Heart right ventricle (tissue), 16 donors: ENCODE results near the gene PLA2G2E. TPM values are rescaled to one million over a fixed set of nuclear protein-coding genes. Genes with fewer than 3 reads are reported as not detected.
"Not testable (repeated sequence)": the region's sequence is repeated elsewhere in the genome, so short reads cannot be mapped to it uniquely, and the experiment has no call there.

ENCODE experiments used
- ATAC-seq, 8 donors: fragments of 200-7000 bp; cut with Tn5 transposase; one replicate each; pipeline ENCODE4 v1.9.1; 2020; ENCODE audit warnings: mild to moderate bottlenecking in 8 of 8, moderate library complexity in 8 of 8, moderate number of reproducible peaks in 1 of 8
- DNase-seq, 2 donors: peaks; one replicate each; pipeline ENCODE4 v3.0.0-alpha.2; 2020
- H3K27ac ChIP-seq, 10 donors: fragments of 200-600 bp; sonication (generic) in 2 of 10; one replicate each; pipeline versions ENCODE4 v1.5.0 to v1.8.0; 2020 to 2022; ENCODE audit warnings: mild to moderate bottlenecking in 3 of 10
- H3K27me3 ChIP-seq, 7 donors: fragments of 200-600 bp; one replicate each; pipeline ENCODE4 v1.8.0; 2021 to 2022; ENCODE audit warnings: mild to moderate bottlenecking in 2 of 7
- H3K36me3 ChIP-seq, 9 donors: fragments of 200-600 bp; sonication (generic) in 1 of 9; one replicate each; pipeline versions ENCODE4 v1.5.0 to v1.8.0; 2020 to 2022; ENCODE audit warnings: mild to moderate bottlenecking in 2 of 9
- H3K4me1 ChIP-seq, 9 donors: fragments of 200-600 bp; sonication (generic) in 1 of 9; one replicate each; pipeline versions ENCODE4 v1.5.0 to v1.8.0; 2020 to 2022; ENCODE audit warnings: mild to moderate bottlenecking in 4 of 9
- H3K4me3 ChIP-seq, 10 donors: fragments of 200-600 bp; sonication (generic) in 2 of 10; one replicate each; pipeline versions ENCODE4 v1.5.0 to v1.8.0; 2020 to 2022; ENCODE audit warnings: mild to moderate bottlenecking in 7 of 10, moderate library complexity in 2 of 10
- H3K9me3 ChIP-seq, 11 donors: fragments of 200-600 bp in 10 of 11; sonication (generic) in 2 of 11; one replicate each; pipeline versions ENCODE4 v1.5.0 to v1.8.0; 2013 to 2022; ENCODE audit warnings: mild to moderate bottlenecking in 2 of 11, control low read depth in 1 of 11, moderate library complexity in 1 of 11
- WGBS, 2 donors: extraction: QIAGEN DNeasy Blood & Tissue Kit; methylation state at CpG; one replicate each; pipeline ENCODE4 v1.1.7; 2013; ENCODE audit warnings: inconsistent platforms in 1 of 2; 5-methylcytosine and 5-hydroxymethylcytosine counted together
- intact Hi-C, 10 donors: fragments of 100-400 bp; cut with DNase I; formaldehyde crosslinking; loops; one replicate each; pipeline versions ENCODE4 v1.11.1 to v1.14.2; 2022
- polyA plus RNA-seq, 2 donors: library from polyadenylated mRNA; stranded (reverse); fragments of 200-250 nt; gene quantifications; one replicate each; pipeline ENCODE4 v1.2.3, GENCODE V29; 2013
- total RNA-seq, 10 donors: library from RNA; stranded (reverse); fragmentation: NEBNext Ultra II Directional in 3 of 10; extraction: Animal tissue kit (Norgen Biotek cat#: 25700) in 3 of 10; gene quantifications; one replicate each; pipeline versions ENCODE4 v1.2.1 to v1.2.4, GENCODE V29; 2021 to 2023
- TF ChIP-seq, protein P1 (sequence below), 9 donors: fragments of 200-600 bp; sonication (generic) in 2 of 9; IDR thresholded peaks; one replicate each; pipeline versions ENCODE4 v1.5.0 to v1.8.0; 2021 to 2022; ENCODE audit warnings: antibody characterized with exemption in 9 of 9, mild to moderate bottlenecking in 5 of 9, moderate library complexity in 1 of 9
- donor health status: Arrhythmogenic right ventricular cardiomyopathy.
- donor health status: ischemic (EF 13 %, LVEDD 7.1; RV severe dilation, severe dysfunction).
- donor health status: healthy with polysubstance abuse.
- donor health status: DM: no; HTN: yes; CAD: no.
- donor health status: DM: no; HTN: no; CAD: no.
- donor health status: ischemic (EF 25% LVEDD 6.9; RV normal size, moderate dysfunction).
- donor health status: ischemic (EF 25% LVEDD 5.7; RV mildly dilated, moderate dysfunction).
- donor health status: healthy.
- donor health status: DM: yes; HTN: yes; CAD: no.
- donor health status: Ischemic cardiomyopathy.
- donor health status: ischemic (EF 35%, LVEDD 5.7; RV mildly dilated, moderate dysfunction).
- donor health status: nonischemic (EF 11% LVEDD 7.7; RV severe dilation, severe dysfunction).
- donor health status: DM: yes; HTN: yes; CAD: no.
- donor health status: PGD.
- donor health status: ischemic (EF 29% LVEDD 5.4; RV normal size, mild dysfunction).
- donor health status: nonischemic (EF 23%, LVEDD 6.1; RV moderate dilation, normal function).

The PLA2G2E gene
- total and polyA plus RNA-seq, 12 donors: not detected

GRCh38 chr1:19884312-19884711 is 39.1 kb downstream of the PLA2G2E start:
- no peak for ATAC-seq
- Histone ChIP-seq H3K9me3 (no peaks in the 10 kb centered on the region), H3K4me3 (no peak overlapping the region), H3K4me1 (peaks cover 2 to 34% (median 22%) of the 10 kb centered on the region in 9 donors), H3K27me3 (peaks cover 0 to 5% (median 0%) of the 10 kb centered on the region in 7 donors), H3K27ac (no peak overlapping the region), H3K36me3 (peaks cover 0 to 3% (median 0%) of the 10 kb centered on the region in 9 donors)
- intact Hi-C loops: no loop called here
- TF ChIP-seq, protein P1, sequence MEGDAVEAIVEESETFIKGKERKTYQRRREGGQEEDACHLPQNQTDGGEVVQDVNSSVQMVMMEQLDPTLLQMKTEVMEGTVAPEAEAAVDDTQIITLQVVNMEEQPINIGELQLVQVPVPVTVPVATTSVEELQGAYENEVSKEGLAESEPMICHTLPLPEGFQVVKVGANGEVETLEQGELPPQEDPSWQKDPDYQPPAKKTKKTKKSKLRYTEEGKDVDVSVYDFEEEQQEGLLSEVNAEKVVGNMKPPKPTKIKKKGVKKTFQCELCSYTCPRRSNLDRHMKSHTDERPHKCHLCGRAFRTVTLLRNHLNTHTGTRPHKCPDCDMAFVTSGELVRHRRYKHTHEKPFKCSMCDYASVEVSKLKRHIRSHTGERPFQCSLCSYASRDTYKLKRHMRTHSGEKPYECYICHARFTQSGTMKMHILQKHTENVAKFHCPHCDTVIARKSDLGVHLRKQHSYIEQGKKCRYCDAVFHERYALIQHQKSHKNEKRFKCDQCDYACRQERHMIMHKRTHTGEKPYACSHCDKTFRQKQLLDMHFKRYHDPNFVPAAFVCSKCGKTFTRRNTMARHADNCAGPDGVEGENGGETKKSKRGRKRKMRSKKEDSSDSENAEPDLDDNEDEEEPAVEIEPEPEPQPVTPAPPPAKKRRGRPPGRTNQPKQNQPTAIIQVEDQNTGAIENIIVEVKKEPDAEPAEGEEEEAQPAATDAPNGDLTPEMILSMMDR (IDR thresholded peaks at IDR 0.05): no peak
- 91 to 94% methylated on average over 2 of the region's 2 CpGs for WGBS, 2 donors
- DNase-seq: no peak

- intact Hi-C loops: no loop called here
- TF ChIP-seq, protein P1 (IDR thresholded peaks at IDR 0.05): peak; percentile 82 to 96 (median 90)
- peak within 1 kb of the TSS; percentile 75 to 96 (median 88) for H3K4me3 ChIP-seq
- H3K4me1 ChIP-seq: peaks cover 2 to 34% (median 22%) of the 10 kb centered on the region in 9 donors
- peak within 1 kb of the TSS; percentile 69 to 96 (median 91) for H3K27ac ChIP-seq
- H3K27me3 ChIP-seq: peaks cover 0 to 13% (median 5%) of the 10 kb centered on the region in 7 donors
- DNase-seq: peak; percentile 92 to 97
- no peaks in the 10 kb centered on the region for H3K9me3 ChIP-seq
- H3K36me3 ChIP-seq: peaks cover 0 to 2% (median 0%) of the 10 kb centered on the region in 9 donors
- ATAC-seq: peak; percentile 98 to 100 (median 99)
- WGBS, 2 donors: 1% methylated on average over 82 to 97 of the region's 97 CpGs
Measured at GRCh38 chr1:19882111-19883071, 41.0 kb downstream of the PLA2G2E start, which contains the start of gene OTUD3. Gene OTUD3 (plus strand): TSS chr1:19882395. CDS start chr1:19882514, 119 bp downstream.

DNA sequence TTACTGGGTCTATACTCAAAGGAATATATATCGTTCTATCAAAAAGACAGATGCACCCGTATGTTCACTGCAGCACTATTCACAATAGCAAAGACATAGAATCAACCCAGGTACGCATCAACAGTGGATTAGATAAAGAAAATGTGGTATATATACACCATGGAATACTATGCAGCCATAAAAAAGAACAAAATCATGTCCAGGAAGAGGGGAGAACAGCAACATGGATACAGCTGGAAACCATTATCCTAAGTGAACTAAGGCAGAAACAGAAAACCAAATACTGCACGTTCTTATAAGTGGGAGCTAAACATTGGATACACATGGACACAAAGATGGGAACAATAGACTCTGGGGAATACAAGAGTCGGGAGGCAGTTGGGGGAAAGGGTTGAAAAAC is 42.6 kb downstream of the PLA2G2E start:
- intact Hi-C loops, H3K9me3 ChIP-seq, DNase-seq, H3K36me3 ChIP-seq, H3K4me3 ChIP-seq, ATAC-seq, H3K27ac ChIP-seq: not testable (repeated sequence)
- H3K4me1 ChIP-seq: peaks cover 2 to 33% (median 22%) of the 10 kb centered on the region in 9 donors
- peaks cover 0 to 29% (median 11%) of the 10 kb centered on the region in 7 donors for H3K27me3 ChIP-seq
- 73 to 80% methylated on average over 5 of the region's 5 CpGs for WGBS, 2 donors

DNA sequence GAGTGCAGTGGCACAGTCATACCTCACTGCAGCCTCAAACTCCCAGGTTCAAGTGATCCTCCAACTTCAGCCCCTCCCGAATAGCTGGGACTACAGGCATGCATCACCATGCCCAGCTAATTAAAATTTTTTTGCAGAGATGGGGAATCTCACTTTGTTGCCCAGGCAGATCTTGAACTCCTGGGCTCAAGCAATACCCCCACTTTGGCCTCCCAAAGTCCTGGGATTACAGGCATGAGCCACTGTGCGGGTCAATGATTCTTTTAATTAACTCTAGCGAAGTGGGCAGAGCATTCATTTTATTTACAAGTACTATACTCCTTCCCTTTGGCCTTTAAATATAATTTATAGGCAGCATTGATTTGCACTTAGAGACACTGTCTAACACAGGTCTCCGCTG is 43.8 kb downstream of the PLA2G2E start:
- H3K27ac ChIP-seq: no peak overlapping the region
- no peaks in the 10 kb centered on the region for H3K36me3 ChIP-seq
- DNase-seq (no peak), ATAC-seq (no peak)
- TF ChIP-seq, protein P1 (IDR thresholded peaks at IDR 0.05): no peak
- H3K4me3 ChIP-seq: no peak overlapping the region
- H3K4me1 ChIP-seq: peaks cover 2 to 23% (median 22%) of the 10 kb centered on the region in 9 donors
- 94 to 95% methylated on average over 4 of the region's 4 CpGs for WGBS, 2 donors
- intact Hi-C loops: no loop called here
- H3K9me3 ChIP-seq: no peaks in the 10 kb centered on the region
- peaks cover 0 to 33% (median 20%) of the 10 kb centered on the region in 7 donors for H3K27me3 ChIP-seq
